WTC11 (cell line): ENCODE data around the gene PIGQ. TPM values are rescaled to one million over a fixed set of nuclear protein-coding genes. Genes with fewer than 3 reads are reported as not detected.

Source experiments
- ATAC-seq: fragments of 200-7000 bp; cut with Tn5 transposase; 2 replicates; pipeline ENCODE4 v1.10.0; 2021; ENCODE audit warnings: mild to moderate bottlenecking, moderate library complexity
- CTCF ChIA-PET: fragments of 300-600 bp; sonication (Branson Sonifier 250); formaldehyde crosslinking; loops from one replicate; lab custom pipeline; 2021; ENCODE audit warnings: antibody characterized with exemption; lab: Charles Lee
- POLR2A ChIA-PET: fragments of 350-600 bp; sonication (Branson Sonifier 250); formaldehyde crosslinking; loops from one replicate; lab custom pipeline; 2021; ENCODE audit warnings: antibody characterized with exemption; lab: Charles Lee
- DNase-seq: peaks from one replicate; pipeline ENCODE4 v3.0.0; 2021; ENCODE audit warnings: low spot score
- H3K27ac Mint-ChIP-seq: 2 replicates; pipeline ENCODE4 v1.8.0; 2021; ENCODE audit warnings: mixed read lengths
- H3K27me3 Mint-ChIP-seq: 2 replicates; pipeline ENCODE4 v1.8.0; 2021; ENCODE audit warnings: low read depth, mild to moderate bottlenecking, moderate library complexity, mixed read lengths
- H3K36me3 Mint-ChIP-seq: 2 replicates; pipeline ENCODE4 v1.8.0; 2021; ENCODE audit warnings: mixed read lengths
- H3K4me1 Mint-ChIP-seq: 2 replicates; pipeline ENCODE4 v1.8.0; 2022; ENCODE audit warnings: mixed read lengths
- H3K4me3 Mint-ChIP-seq: 2 replicates; pipeline ENCODE4 v1.8.0; 2021; ENCODE audit warnings: mild to moderate bottlenecking, moderate library complexity, mixed read lengths
- H3K9me3 Mint-ChIP-seq: 2 replicates; pipeline ENCODE4 v1.8.0; 2021; ENCODE audit warnings: mixed read lengths
- CBFB ChIP-seq: sonication (generic); formaldehyde crosslinking; IDR thresholded peaks from 2 replicates; pipeline ENCODE4 v1.8.1; 2022; ENCODE audit warnings: mild to moderate bottlenecking, low read depth, missing genetic modification reagents
- CDX4 ChIP-seq: fragments of 250-450 bp; sonication (Bioruptor Pico); IDR thresholded peaks from 2 replicates; pipeline ENCODE4 v1.9.0; 2021; ENCODE audit warnings: moderate library complexity, mild to moderate bottlenecking, inconsistent platforms, borderline replicate concordance
- CREM ChIP-seq: sonication (generic); formaldehyde crosslinking; IDR thresholded peaks from 2 replicates; pipeline ENCODE4 v1.8.1; 2022; ENCODE audit warnings: mild to moderate bottlenecking, missing genetic modification reagents, moderate library complexity
- ELF4 ChIP-seq: sonication (generic); formaldehyde crosslinking; IDR thresholded peaks from 2 replicates; pipeline ENCODE4 v1.8.1; 2022; ENCODE audit warnings: low read depth, mild to moderate bottlenecking, moderate library complexity, missing genetic modification reagents
- ESRRA ChIP-seq: sonication (generic); formaldehyde crosslinking; IDR thresholded peaks from 2 replicates; pipeline ENCODE4 v1.8.1; 2022; ENCODE audit warnings: mild to moderate bottlenecking, missing genetic modification reagents, borderline replicate concordance
- FOXP1 ChIP-seq: sonication (generic); formaldehyde crosslinking; IDR thresholded peaks from 2 replicates; pipeline ENCODE4 v1.8.0; 2022; ENCODE audit warnings: missing genetic modification reagents, mild to moderate bottlenecking, moderate library complexity, borderline replicate concordance
- GRHL2 ChIP-seq: fragments of 250-450 bp; sonication (Bioruptor Pico); IDR thresholded peaks from 2 replicates; pipeline ENCODE4 v1.8.0; 2022; ENCODE audit warnings: mild to moderate bottlenecking, moderate library complexity; ENCODE audit not compliant: insufficient replicate concordance, severe bottlenecking
- GTF2I ChIP-seq: fragments of 250-450 bp; sonication (Bioruptor Pico); conservative IDR thresholded peaks from 2 replicates; pipeline ENCODE4 v1.4.0; 2021; ENCODE audit warnings: mild to moderate bottlenecking
- JAZF1 ChIP-seq: fragments of 250-450 bp; sonication (Bioruptor Pico); IDR thresholded peaks from 2 replicates; pipeline ENCODE4 v1.9.0; 2021; ENCODE audit warnings: moderate library complexity, mild to moderate bottlenecking, inconsistent platforms
- KAT7 ChIP-seq: sonication (generic); formaldehyde crosslinking; IDR thresholded peaks from 2 replicates; pipeline ENCODE4 v1.8.1; 2023; ENCODE audit warnings: missing genetic modification reagents, mild to moderate bottlenecking, borderline replicate concordance
- NFATC4 ChIP-seq: fragments of 250-450 bp; sonication (Bioruptor Pico); IDR thresholded peaks from 2 replicates; pipeline ENCODE4 v1.9.0; 2021; ENCODE audit warnings: mild to moderate bottlenecking
- SMAD4 ChIP-seq: sonication (generic); formaldehyde crosslinking; IDR thresholded peaks from 2 replicates; pipeline ENCODE4 v1.8.0; 2022; ENCODE audit warnings: mild to moderate bottlenecking, missing genetic modification reagents
- TEAD4 ChIP-seq: sonication (generic); formaldehyde crosslinking; IDR thresholded peaks from 2 replicates; pipeline ENCODE4 v1.8.0; 2022; ENCODE audit warnings: mild to moderate bottlenecking, missing genetic modification reagents
- ZBTB21 ChIP-seq: sonication (generic); formaldehyde crosslinking; IDR thresholded peaks from 2 replicates; pipeline ENCODE4 v1.8.1; 2023; ENCODE audit warnings: mild to moderate bottlenecking, missing genetic modification reagents, borderline replicate concordance
- ZNF263 ChIP-seq: sonication (generic); formaldehyde crosslinking; IDR thresholded peaks from 2 replicates; pipeline ENCODE4 v1.8.1; 2022; ENCODE audit warnings: low read depth, mild to moderate bottlenecking, moderate library complexity, missing genetic modification reagents
- ZNF396 ChIP-seq: fragments of 250-450 bp; sonication (Bioruptor Pico); IDR thresholded peaks from 2 replicates; pipeline ENCODE4 v1.8.0; 2021; ENCODE audit warnings: mild to moderate bottlenecking, moderate library complexity, borderline replicate concordance
- ZNF423 ChIP-seq: fragments of 250-450 bp; sonication (Bioruptor Pico); IDR thresholded peaks from 2 replicates; pipeline ENCODE4 v2.1.2; 2022; ENCODE audit warnings: mild to moderate bottlenecking, moderate library complexity
- total RNA-seq: library from RNA; stranded (reverse); gene quantifications from 3 replicates; pipeline ENCODE4 v1.2.3, GENCODE V29; 2021
- TF ChIP-seq, protein P1 (sequence below): sonication (generic); formaldehyde crosslinking; IDR thresholded peaks from 2 replicates; pipeline ENCODE4 v1.8.0; 2023; ENCODE audit warnings: mild to moderate bottlenecking, missing genetic modification reagents
- TF ChIP-seq, protein P2 (sequence below): fragments of 250-450 bp; sonication (Bioruptor Pico); IDR thresholded peaks from 2 replicates; pipeline ENCODE4 v1.8.0; 2021; ENCODE audit warnings: mild to moderate bottlenecking
- TF ChIP-seq, protein P3 (sequence below): fragments of 250-450 bp; sonication (Bioruptor Pico); conservative IDR thresholded peaks from 2 replicates; pipeline ENCODE4 v1.9.0; 2021; ENCODE audit warnings: mild to moderate bottlenecking
- TF ChIP-seq, protein P4 (sequence below): sonication (generic); formaldehyde crosslinking; conservative IDR thresholded peaks from 2 replicates; pipeline ENCODE4 v1.8.1; 2022; ENCODE audit warnings: mild to moderate bottlenecking, missing genetic modification reagents

PIGQ gene
- total RNA-seq, 1 experiment from 2014 or later = 63.7 TPM

DNA sequence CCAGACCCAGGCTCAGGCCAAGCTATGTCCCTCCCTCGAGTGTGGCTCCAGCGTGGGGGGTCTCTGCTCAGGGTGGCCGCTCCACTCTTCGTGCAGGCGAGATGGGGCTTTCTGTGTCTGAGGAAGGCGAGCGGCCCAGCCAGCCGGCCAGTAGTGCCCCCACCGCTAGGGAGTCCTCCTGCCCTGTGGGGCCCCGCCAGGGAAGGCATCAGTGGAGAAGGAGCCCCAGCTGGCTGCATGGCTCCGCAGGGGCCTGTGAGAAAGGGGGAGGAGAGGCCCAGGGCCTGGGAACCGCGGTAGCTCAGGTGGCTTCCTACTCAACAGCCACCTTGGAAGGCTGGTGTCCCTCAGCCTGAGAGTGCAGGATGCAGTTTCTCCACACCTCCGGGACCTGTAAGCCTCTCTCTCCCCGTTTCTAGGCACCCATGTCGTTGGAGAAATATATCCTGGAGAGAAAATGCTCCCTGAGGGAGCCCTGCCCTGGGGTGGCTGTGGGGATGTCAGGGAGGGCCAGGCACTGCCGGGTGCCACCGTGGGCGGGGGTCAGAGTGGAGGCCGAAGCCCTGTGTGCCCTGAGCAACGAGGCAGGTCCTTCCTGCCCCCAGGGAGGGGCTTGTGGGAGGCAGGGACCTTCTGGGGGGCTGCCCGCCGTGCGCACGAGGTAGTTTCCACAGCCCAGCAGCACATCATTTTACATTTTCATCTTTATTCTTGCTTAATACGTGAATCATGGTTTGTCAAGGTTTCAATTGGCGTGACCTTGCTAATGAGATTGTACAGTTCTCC, 3.3 kb downstream of the PIGQ start:
- H3K4me1 Mint-ChIP-seq = peaks cover 19% of the 10 kb centered on the region
- ChIA-PET POLR2A (no interaction called here), CTCF (no interaction called here)
- no peaks in the 10 kb centered on the region; the same call in 1 of the 2 replicates for H3K27me3 Mint-ChIP-seq
- no peak for TF ChIP-seq TEAD4 (CRISPR knock-in tag)
- no peak for TF ChIP-seq ZNF263 (CRISPR knock-in tag)
- no peak for TF ChIP-seq ZNF423 (CRISPR knock-in tag)
- TF ChIP-seq ZBTB21 = no peak
- no peak for TF ChIP-seq JAZF1
- TF ChIP-seq SMAD4 (CRISPR knock-in tag) = no peak
- TF ChIP-seq, protein P1, sequence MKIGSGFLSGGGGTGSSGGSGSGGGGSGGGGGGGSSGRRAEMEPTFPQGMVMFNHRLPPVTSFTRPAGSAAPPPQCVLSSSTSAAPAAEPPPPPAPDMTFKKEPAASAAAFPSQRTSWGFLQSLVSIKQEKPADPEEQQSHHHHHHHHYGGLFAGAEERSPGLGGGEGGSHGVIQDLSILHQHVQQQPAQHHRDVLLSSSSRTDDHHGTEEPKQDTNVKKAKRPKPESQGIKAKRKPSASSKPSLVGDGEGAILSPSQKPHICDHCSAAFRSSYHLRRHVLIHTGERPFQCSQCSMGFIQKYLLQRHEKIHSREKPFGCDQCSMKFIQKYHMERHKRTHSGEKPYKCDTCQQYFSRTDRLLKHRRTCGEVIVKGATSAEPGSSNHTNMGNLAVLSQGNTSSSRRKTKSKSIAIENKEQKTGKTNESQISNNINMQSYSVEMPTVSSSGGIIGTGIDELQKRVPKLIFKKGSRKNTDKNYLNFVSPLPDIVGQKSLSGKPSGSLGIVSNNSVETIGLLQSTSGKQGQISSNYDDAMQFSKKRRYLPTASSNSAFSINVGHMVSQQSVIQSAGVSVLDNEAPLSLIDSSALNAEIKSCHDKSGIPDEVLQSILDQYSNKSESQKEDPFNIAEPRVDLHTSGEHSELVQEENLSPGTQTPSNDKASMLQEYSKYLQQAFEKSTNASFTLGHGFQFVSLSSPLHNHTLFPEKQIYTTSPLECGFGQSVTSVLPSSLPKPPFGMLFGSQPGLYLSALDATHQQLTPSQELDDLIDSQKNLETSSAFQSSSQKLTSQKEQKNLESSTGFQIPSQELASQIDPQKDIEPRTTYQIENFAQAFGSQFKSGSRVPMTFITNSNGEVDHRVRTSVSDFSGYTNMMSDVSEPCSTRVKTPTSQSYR (CRISPR knock-in tag) = no peak
- TF ChIP-seq, protein P2, sequence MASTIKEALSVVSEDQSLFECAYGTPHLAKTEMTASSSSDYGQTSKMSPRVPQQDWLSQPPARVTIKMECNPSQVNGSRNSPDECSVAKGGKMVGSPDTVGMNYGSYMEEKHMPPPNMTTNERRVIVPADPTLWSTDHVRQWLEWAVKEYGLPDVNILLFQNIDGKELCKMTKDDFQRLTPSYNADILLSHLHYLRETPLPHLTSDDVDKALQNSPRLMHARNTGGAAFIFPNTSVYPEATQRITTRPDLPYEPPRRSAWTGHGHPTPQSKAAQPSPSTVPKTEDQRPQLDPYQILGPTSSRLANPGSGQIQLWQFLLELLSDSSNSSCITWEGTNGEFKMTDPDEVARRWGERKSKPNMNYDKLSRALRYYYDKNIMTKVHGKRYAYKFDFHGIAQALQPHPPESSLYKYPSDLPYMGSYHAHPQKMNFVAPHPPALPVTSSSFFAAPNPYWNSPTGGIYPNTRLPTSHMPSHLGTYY = no peak
- TF ChIP-seq KAT7 = no peak
- TF ChIP-seq GTF2I (CRISPR knock-in tag) = no peak
- TF ChIP-seq CBFB (CRISPR knock-in tag) = no peak
- DNase-seq (no peak), ATAC-seq (no peak)
- H3K27ac Mint-ChIP-seq = no peak overlapping the region
- no peaks in the 10 kb centered on the region for H3K9me3 Mint-ChIP-seq
- no peaks in the 10 kb centered on the region for H3K36me3 Mint-ChIP-seq
- H3K4me3 Mint-ChIP-seq = no peak overlapping the region

- no peak for TF ChIP-seq ELF4 (CRISPR knock-in tag)
- no peak for TF ChIP-seq CREM (CRISPR knock-in tag)
- TF ChIP-seq GTF2I (CRISPR knock-in tag) = no peak
- Mint-ChIP-seq H3K27me3 (no peaks in the 10 kb centered on the region; the same call in 1 of the 2 replicates), H3K36me3 (no peaks in the 10 kb centered on the region), H3K27ac (no peak overlapping the region), H3K9me3 (no peaks in the 10 kb centered on the region), H3K4me3 (no peak overlapping the region), H3K4me1 (peaks cover 15% of the 10 kb centered on the region)
- DNase-seq (no peak), ATAC-seq (no peak)
- POLR2A ChIA-PET = no interaction called here
- CTCF ChIA-PET = no interaction called here
Observed at GRCh38 chr16:574021-574760, 4.4 kb downstream of the PIGQ start.

DNA sequence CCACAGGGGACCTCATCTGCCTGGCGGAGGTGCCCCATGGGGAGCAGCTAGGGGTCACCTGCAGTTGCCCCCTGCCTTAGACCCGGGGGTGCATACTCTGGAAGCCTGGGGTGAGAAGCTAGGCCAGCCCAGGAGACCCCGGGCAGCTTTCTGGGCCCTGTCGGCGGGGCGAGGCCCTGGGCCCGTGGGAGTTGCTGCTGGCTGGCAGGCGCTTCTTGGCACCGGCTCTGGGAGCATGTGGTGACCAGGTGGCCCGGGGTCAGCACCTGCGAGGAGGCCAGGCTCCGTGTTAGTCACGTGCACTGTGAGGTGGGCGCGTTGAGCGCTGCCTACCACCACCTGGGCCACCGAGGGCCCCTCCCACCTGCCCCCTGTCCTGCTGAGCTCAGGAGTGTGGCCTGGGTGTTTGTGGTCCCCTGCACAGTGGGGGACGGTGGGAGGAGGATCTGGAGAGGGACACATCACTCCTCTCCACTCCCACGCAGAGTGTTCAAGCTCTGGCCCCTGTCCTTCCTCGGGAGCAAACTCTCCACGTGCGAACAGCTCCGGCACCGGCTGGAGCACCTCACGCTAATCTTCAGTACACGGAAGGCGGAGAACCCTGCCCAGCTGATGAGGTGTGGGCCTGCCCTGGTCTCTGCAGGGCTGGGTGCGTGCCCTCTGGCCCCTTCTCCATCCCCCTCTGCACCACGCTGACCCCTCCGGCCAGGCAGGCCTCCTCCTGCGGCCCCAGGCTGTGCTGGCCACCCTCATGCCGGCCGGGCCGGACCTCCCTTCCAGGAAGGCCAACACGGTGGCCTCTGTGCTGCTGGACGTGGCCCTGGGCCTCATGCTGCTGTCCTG, 5.8 kb downstream of the PIGQ start:
- no peaks in the 10 kb centered on the region for H3K27me3 Mint-ChIP-seq
- no peak for DNase-seq
- H3K36me3 Mint-ChIP-seq = no peaks in the 10 kb centered on the region
- ChIA-PET CTCF (interaction anchor here (0.7 to 2.4 kb wide), 4 partner anchors 12 to 184 kb away, joined by 4 to 11 read pairs (median 5); partner anchors contain the start of gene RHOT2), POLR2A (no interaction called here)
- no peak for ATAC-seq
- peaks cover 13% of the 10 kb centered on the region for H3K4me1 Mint-ChIP-seq
- no peak overlapping the region for H3K27ac Mint-ChIP-seq
- no peaks in the 10 kb centered on the region for H3K9me3 Mint-ChIP-seq
- H3K4me3 Mint-ChIP-seq = no peak overlapping the region
- TF ChIP-seq ZNF396 (CRISPR knock-in tag) = no peak
- no peak for TF ChIP-seq CDX4 (CRISPR knock-in tag)
- TF ChIP-seq, protein P3, sequence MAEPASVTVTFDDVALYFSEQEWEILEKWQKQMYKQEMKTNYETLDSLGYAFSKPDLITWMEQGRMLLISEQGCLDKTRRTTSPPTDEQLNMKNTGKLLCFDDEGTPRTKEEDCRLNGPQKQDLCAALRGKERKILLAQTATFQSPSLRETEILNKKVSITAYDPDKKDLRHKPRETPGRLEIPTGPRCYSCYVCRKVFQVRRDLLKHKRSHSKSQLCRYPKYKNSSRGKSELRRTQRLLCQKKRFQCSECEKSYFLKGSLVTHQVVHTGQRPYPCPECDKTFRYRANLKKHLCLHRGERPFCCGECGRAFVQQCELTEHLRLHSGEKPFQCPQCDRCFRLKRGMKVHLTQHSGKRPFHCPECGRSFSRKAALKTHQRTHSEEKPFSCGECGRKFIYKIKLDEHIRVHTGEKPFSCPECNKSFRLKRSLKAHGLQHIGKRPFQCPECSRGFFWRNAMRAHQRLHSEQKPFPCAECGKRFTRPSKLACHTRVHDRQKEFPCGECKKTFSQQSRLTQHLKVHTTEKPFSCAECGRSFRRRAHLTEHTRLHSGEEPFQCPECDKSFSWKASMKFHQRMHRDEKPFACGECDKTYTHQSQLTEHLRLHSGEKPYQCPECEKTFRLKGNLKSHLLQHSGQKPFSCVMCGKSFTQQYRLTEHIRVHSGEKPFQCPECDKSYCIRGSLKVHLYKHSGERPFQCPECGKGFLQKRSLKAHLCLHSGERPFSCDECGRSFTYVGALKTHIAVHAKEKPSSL (CRISPR knock-in tag) = no peak
- no peak for TF ChIP-seq NFATC4 (CRISPR knock-in tag)
- TF ChIP-seq FOXP1 (CRISPR knock-in tag) = no peak
- TF ChIP-seq, protein P4, sequence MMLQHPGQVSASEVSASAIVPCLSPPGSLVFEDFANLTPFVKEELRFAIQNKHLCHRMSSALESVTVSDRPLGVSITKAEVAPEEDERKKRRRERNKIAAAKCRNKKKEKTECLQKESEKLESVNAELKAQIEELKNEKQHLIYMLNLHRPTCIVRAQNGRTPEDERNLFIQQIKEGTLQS (CRISPR knock-in tag) = no peak
- TF ChIP-seq GRHL2 (CRISPR knock-in tag) = no peak
- no peak for TF ChIP-seq ESRRA
